ENCODE results near the gene SHCBP1.
A peak's percentile ranks its signal among the peaks of the same experiment; 100 is the strongest.

Gene SHCBP1

GRCh38 chr16:46621934-46622676, 926 bp upstream of the SHCBP1 start:
- no peak for TF ChIP-seq CTCF (IDR thresholded peaks at IDR 0.05; ENCODE audit: low read length, missing control alignments)
- no peak for DNase-seq (ENCODE audit: low read depth)
- H3K4me3 ChIP-seq (replicated peaks; ENCODE audit: low read depth, low read length) = no peak overlapping the region

- peak overlapping the region; percentile 85 for H3K4me3 ChIP-seq (replicated peaks; ENCODE audit: low read depth, low read length)
- no peak for TF ChIP-seq CTCF (IDR thresholded peaks at IDR 0.05; ENCODE audit: low read length, missing control alignments)
- peak; percentile 13 for DNase-seq (ENCODE audit: low read depth)
Measured at GRCh38 chr16:46620266-46621005, 743 bp downstream of the SHCBP1 start.

GRCh38 chr16:46618516-46618915, 2.7 kb downstream of the SHCBP1 start:
- no peak for DNase-seq (ENCODE audit: low read depth)
- H3K4me3 ChIP-seq (replicated peaks; ENCODE audit: low read depth, low read length) = no peak overlapping the region
- no peak for TF ChIP-seq CTCF (IDR thresholded peaks at IDR 0.05; ENCODE audit: low read length, missing control alignments)

GRCh38 chr16:46614006-46614405, 7.2 kb downstream of the SHCBP1 start:
- TF ChIP-seq CTCF (IDR thresholded peaks at IDR 0.05; ENCODE audit: low read length, missing control alignments) = no peak
- DNase-seq (ENCODE audit: low read depth) = no peak
- H3K4me3 ChIP-seq (replicated peaks; ENCODE audit: low read depth, low read length) = no peak overlapping the region

- TF ChIP-seq CTCF (IDR thresholded peaks at IDR 0.05; ENCODE audit: low read length, missing control alignments) = no peak
- no peak for DNase-seq (ENCODE audit: low read depth)
- H3K4me3 ChIP-seq (replicated peaks; ENCODE audit: low read depth, low read length) = no peak overlapping the region
Measured at GRCh38 chr16:46613352-46613751, 7.8 kb downstream of the SHCBP1 start.

GRCh38 chr16:46612121-46612520, 9.1 kb downstream of the SHCBP1 start:
- no peak overlapping the region for H3K4me3 ChIP-seq (replicated peaks; ENCODE audit: low read depth, low read length)
- no peak for TF ChIP-seq CTCF (IDR thresholded peaks at IDR 0.05; ENCODE audit: low read length, missing control alignments)
- no peak for DNase-seq (ENCODE audit: low read depth)
